Activated naive CD4-positive, alpha-beta T cell treated with anti-CD3 and anti-CD28 coated beads, Interleukin-2, amount 50 U/mL, for 24 hours (primary cell): ENCODE measurements around the gene AMOTL2.

Experiments used
- H3K27ac Mint-ChIP-seq: one replicate; pipeline ENCODE4 v1.8.0; 2021; ENCODE audit warnings: mild to moderate bottlenecking, mixed read lengths
- H3K27me3 Mint-ChIP-seq: one replicate; pipeline ENCODE4 v1.8.0; 2021; ENCODE audit warnings: mixed read lengths
- H3K36me3 Mint-ChIP-seq: one replicate; pipeline ENCODE4 v1.8.0; 2021; ENCODE audit warnings: mixed read lengths
- H3K4me1 Mint-ChIP-seq: one replicate; pipeline ENCODE4 v1.8.0; 2021; ENCODE audit warnings: mixed read lengths
- H3K4me3 Mint-ChIP-seq: one replicate; pipeline ENCODE4 v1.8.0; 2021; ENCODE audit warnings: mild to moderate bottlenecking, mixed read lengths
- H3K9me3 Mint-ChIP-seq: one replicate; pipeline ENCODE4 v1.8.0; 2021; ENCODE audit warnings: mixed read lengths

The AMOTL2 gene

GRCh38 chr3:134373271-134374104 lies 759 bp downstream of the AMOTL2 start:
- Mint-ChIP-seq H3K9me3 (no peaks in the 10 kb centered on the region), H3K27me3 (peaks cover 18% of the 10 kb centered on the region), H3K4me1 (peaks cover 13% of the 10 kb centered on the region), H3K36me3 (no peaks in the 10 kb centered on the region), H3K4me3 (peak overlapping the region; percentile 81), H3K27ac (no peak overlapping the region)

DNA sequence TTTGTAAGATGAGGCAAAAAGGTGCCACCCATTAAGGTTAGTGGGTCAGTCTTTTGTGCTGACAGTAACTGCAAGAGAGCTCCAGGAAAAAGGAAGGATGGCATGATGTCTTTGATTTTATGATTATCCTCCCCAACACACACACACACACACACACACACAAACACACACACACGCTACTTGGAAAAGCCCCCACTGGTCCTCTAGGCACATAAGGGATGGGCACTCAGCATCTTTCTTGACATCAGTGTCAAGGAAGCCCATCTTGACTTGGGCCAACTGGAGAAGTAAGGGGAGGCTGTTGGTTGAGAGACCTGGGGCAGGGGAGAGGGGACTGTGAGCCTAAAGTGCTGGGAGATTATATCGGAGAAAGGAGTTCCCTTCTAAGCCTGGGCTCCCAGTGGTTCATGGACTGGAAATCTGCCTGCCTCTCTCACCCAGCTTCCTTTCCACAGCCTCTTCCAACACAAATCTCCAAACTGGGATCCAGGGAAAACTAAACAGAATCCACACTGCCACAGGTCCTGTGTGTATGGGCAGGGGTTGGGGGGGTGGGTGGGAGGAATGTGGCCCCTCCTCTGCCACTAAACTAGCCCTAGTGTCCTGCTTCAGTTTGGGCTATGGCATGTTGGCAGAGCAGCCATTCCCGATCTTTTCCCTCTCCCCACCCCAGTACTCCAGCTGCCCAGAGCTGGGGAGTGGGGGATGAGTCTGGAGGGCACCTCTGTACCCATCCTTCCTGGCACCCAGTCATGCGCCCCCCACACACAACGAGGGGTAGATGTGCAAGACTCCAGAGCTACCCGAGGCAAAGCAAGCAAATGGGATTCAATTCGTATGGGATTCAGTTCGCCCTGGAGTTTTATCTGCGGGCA lies 1.6 kb downstream of the AMOTL2 start:
- H3K4me3 Mint-ChIP-seq, result no peak overlapping the region
- H3K9me3 Mint-ChIP-seq, result no peaks in the 10 kb centered on the region
- H3K27ac Mint-ChIP-seq, result no peak overlapping the region
- H3K36me3 Mint-ChIP-seq, result no peaks in the 10 kb centered on the region
- H3K4me1 Mint-ChIP-seq, result peaks cover 13% of the 10 kb centered on the region
- peaks cover 17% of the 10 kb centered on the region for H3K27me3 Mint-ChIP-seq

DNA sequence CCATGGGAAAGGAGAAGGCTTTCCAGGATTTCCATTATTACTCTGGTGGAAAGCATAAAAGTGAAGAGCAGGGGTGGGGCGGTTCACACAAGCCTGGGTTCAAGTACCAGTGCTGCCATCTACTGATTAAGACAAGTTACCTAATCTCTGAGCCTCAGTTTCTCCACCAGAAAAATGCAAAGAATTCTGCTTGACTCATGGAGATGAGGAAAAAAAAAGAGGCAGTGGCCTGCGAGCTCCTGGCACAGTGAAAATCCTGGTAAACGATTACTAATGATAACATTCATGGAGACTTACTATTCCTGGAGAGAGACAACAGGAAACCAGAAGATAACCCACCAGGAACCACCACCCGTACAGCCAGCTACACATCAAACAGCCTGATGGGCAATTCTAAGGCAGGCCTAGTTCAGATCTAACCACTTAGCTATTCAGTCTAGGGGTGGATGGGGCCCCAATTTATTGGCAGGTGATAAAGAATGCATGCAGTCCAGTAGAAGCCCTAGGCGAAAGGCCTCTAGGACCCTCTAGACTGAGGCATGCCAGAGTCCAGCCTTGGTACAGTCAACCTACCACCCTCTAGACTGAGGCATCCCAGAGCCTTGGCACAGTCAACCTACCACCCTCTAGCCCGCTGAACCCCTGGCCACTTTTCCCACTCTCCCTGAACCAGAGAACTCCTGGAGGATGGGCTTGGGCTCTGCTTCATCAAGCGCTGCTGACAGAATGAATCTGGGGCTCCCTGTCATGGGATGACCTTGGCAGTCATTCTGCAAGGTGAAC lies 2.5 kb downstream of the AMOTL2 start:
- Mint-ChIP-seq H3K27me3 (peaks cover 17% of the 10 kb centered on the region), H3K4me1 (peaks cover 13% of the 10 kb centered on the region), H3K27ac (no peak overlapping the region), H3K9me3 (no peaks in the 10 kb centered on the region), H3K36me3 (no peaks in the 10 kb centered on the region), H3K4me3 (no peak overlapping the region)

DNA sequence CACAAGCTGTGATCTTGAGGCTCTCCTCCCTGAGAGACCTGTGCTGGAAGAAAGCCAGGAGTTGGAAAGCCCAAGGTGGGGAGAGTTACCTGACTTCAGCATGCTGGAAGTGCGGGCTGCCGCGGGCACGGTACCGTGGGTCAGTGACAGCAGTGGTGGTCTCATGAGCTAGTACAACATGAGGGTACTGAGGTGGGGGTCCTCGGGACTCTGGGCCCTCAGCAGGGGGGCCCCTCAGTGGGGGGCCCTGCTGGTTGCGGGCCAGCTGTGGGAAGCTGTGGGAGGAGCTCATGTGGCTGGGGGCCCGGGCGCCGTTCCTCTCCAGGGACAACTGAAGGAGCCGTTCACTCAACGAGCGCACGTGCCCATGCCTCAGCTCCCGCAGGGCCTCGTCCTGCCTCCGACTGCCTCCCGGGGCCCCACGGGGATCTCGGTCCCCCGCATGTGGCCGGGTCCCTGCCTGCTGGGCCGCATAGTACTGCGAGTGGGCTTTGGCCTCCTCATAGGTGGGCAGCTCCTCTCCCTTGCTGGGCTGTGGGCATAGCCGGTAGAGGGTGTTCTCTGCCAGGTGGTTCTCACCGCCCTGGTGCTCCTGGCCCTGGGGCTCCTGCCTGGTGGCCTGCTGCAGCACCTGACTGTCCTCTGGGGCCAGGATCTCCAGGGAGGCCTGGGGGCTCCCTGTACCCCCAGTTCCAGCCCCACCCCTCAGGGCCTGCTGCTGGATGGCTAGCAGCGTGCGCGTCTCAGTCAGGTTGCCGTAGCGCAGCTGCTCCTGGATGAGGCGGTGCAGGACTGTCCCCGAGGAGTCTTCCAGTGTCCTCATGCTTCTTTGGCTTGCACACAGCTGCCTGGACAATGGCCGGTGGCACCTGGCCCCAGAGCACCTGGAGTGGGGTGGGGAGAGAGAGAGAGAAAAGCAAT lies 3.4 kb downstream of the AMOTL2 start:
- Mint-ChIP-seq H3K27me3 (peaks cover 13% of the 10 kb centered on the region), H3K4me3 (no peak overlapping the region)

GRCh38 chr3:134369861-134370596 lies 4.2 kb downstream of the AMOTL2 start:
- H3K27me3 Mint-ChIP-seq, result peaks cover 6% of the 10 kb centered on the region
- H3K9me3 Mint-ChIP-seq, result no peaks in the 10 kb centered on the region
- H3K4me1 Mint-ChIP-seq, result peaks cover 15% of the 10 kb centered on the region
- H3K27ac Mint-ChIP-seq, result no peak overlapping the region
- no peak overlapping the region for H3K4me3 Mint-ChIP-seq
- no peaks in the 10 kb centered on the region for H3K36me3 Mint-ChIP-seq

More for the DNA sequence above, 3.4 kb downstream of the AMOTL2 start:
- Mint-ChIP-seq H3K4me1 (peaks cover 13% of the 10 kb centered on the region), H3K9me3 (no peaks in the 10 kb centered on the region), H3K27ac (no peak overlapping the region), H3K36me3 (no peaks in the 10 kb centered on the region)

- Mint-ChIP-seq H3K9me3 (no peaks in the 10 kb centered on the region), H3K27me3 (peaks cover 2% of the 10 kb centered on the region), H3K36me3 (no peaks in the 10 kb centered on the region), H3K4me3 (no peak overlapping the region), H3K27ac (no peak overlapping the region), H3K4me1 (peaks cover 17% of the 10 kb centered on the region)
Measured at GRCh38 chr3:134369231-134369741, 5.0 kb downstream of the AMOTL2 start.

GRCh38 chr3:134368751-134369105 lies 5.5 kb downstream of the AMOTL2 start:
- peaks cover 2% of the 10 kb centered on the region for H3K27me3 Mint-ChIP-seq
- H3K4me1 Mint-ChIP-seq, result peaks cover 20% of the 10 kb centered on the region
- no peaks in the 10 kb centered on the region for H3K9me3 Mint-ChIP-seq

DNA sequence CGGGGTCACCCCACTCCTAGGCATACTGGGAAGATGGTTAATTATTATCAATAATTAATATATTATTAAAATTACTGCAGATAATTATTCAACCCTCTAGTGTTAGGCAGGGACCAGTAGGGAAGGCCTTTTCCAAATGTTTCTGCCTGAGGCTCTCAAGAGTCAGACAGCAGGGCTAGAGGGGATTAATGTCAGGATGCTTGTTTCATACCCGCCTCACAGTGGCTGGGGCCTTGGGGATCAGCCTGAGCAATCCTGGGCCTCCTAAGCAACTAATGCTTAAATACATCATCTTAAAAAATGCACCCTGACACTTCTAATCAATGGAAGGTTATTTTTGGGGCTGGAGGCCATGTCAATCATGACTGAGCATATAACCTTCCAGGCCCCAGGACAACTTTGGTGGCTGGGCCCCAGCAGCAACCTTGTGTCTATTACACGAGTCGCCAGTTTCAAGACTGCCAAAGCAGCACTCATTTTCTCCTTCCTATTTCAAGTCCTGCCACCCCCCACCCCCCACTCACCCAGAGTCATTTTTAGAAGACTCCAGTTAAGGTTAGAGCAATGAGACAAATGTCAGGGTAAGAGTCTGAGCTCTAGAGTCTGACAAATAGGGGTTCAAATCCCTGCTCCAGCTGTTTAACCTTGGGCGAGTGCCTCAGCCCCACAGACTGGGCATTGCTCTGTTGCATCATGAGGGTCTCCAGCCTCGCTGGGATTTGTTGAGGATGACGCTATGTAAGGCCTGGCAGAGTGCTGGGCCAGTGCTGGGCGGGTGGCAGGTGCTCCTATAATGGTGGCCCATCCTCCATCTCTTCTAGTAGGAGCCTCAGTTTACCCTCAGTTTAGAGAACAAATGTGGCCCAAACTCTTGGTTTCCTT lies 6.1 kb downstream of the AMOTL2 start:
- Mint-ChIP-seq H3K27ac (no peak overlapping the region), H3K9me3 (no peaks in the 10 kb centered on the region), H3K36me3 (no peaks in the 10 kb centered on the region), H3K4me1 (peaks cover 26% of the 10 kb centered on the region), H3K27me3 (peaks cover 2% of the 10 kb centered on the region), H3K4me3 (no peak overlapping the region)

More at GRCh38 chr3:134368751-134369105, 5.5 kb downstream of the AMOTL2 start:
- H3K4me3 Mint-ChIP-seq, result no peak overlapping the region
- H3K36me3 Mint-ChIP-seq, result no peaks in the 10 kb centered on the region
- no peak overlapping the region for H3K27ac Mint-ChIP-seq

DNA sequence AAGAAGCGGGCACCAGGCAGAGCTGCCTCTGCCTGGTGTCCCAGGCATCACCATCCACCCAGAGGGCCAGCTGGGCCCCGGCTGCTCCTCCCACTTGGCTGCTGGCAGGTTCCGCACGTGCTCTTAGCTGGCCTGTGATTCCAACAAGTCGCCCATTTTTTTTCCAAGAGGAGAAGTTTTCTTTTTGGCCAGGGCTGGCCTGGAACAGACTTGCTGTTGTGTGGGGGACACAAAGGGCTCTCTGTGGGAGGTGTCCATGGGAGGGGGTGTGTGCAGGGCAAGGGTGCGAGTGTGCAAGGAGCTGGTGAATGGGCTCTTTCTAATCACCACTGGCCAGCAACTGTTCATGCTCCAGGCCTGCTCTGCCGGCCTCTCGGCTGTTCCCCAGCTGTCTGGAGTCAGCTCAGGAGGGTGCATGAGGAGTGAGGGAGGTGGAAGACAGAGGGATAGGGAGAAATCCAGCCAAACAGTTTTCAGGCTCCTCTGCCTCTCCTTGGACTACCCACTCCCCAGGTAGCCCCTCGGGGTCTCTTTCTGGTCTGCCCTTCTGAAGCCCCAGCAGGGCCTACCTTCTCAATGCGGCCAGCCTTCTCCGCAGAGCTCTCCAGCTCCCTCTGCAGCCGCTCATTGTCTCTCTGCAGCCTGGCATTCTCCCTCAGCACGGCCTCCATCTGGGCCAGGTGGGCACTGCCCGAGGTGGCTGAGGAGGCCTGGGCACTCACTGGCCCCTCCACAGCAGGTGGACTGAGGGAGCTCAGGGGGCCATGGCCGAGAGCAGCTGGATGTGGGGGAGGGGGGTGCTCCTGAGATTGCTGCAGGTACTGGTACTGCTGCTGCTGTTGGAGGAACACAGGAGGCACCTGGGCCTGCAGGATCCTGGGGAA lies 7.1 kb downstream of the AMOTL2 start:
- Mint-ChIP-seq H3K9me3 (no peaks in the 10 kb centered on the region), H3K27ac (no peak overlapping the region), H3K4me1 (peaks cover 29% of the 10 kb centered on the region), H3K4me3 (no peak overlapping the region), H3K36me3 (no peaks in the 10 kb centered on the region), H3K27me3 (no peaks in the 10 kb centered on the region)

- Mint-ChIP-seq H3K9me3 (no peaks in the 10 kb centered on the region), H3K4me3 (no peak overlapping the region), H3K4me1 (peaks cover 29% of the 10 kb centered on the region), H3K27ac (no peak overlapping the region), H3K36me3 (no peaks in the 10 kb centered on the region), H3K27me3 (no peaks in the 10 kb centered on the region)
Measured at GRCh38 chr3:134366221-134366927, 7.9 kb downstream of the AMOTL2 start.

DNA sequence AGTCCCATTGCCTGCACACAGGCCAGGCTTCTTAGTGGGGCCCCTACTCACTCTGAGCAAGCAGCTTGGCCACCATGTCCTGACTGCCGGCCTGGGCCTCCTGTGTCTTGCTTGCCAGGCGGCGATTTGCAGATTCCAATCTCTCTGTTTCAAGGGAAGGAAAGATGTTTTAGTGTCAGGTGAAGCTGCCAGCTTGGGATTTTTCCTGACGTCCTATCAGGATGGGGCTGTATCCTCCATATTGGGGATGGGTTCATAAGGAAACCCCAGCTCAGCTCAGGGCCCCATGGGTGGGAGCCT lies 8.5 kb downstream of the AMOTL2 start:
- Mint-ChIP-seq H3K4me3 (no peak overlapping the region), H3K4me1 (peaks cover 29% of the 10 kb centered on the region), H3K27me3 (no peaks in the 10 kb centered on the region), H3K9me3 (no peaks in the 10 kb centered on the region), H3K36me3 (no peaks in the 10 kb centered on the region), H3K27ac (no peak overlapping the region)
